ENCODE results near the gene MGAT3.
A peak's percentile ranks its signal among the peaks of the same experiment; 100 is the strongest.

The MGAT3 gene

DNA sequence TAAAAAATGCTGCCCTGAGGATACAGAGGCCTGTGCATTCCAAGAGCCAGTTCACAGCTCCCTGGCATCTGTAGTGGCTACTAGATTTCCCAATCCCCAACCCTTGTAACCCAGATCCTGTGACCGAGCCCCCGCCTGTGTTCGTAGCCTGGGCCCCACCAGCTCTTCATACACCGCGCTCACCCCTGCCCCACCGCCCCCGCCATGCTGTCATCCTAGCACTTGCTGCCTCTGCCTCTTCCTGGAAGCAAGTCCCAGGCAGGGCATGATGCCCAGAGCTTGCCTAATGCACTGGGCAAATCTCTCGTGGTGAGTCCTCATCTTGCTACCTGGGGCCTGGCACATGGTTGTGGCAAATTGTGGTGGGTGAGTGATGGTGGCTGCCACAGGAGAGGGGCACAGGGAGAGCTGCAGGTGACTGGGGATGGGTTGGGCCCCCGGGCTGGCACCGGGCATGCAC lies 7.1 kb downstream of the MGAT3 start:
- TF ChIP-seq CTCF (IDR thresholded peaks at IDR 0.05; ENCODE audit: low read length, missing control alignments), result no peak
- DNase-seq (ENCODE audit: low read depth), result peak; percentile 24
- no peak overlapping the region for H3K4me3 ChIP-seq (replicated peaks; ENCODE audit: low read depth, low read length)

DNA sequence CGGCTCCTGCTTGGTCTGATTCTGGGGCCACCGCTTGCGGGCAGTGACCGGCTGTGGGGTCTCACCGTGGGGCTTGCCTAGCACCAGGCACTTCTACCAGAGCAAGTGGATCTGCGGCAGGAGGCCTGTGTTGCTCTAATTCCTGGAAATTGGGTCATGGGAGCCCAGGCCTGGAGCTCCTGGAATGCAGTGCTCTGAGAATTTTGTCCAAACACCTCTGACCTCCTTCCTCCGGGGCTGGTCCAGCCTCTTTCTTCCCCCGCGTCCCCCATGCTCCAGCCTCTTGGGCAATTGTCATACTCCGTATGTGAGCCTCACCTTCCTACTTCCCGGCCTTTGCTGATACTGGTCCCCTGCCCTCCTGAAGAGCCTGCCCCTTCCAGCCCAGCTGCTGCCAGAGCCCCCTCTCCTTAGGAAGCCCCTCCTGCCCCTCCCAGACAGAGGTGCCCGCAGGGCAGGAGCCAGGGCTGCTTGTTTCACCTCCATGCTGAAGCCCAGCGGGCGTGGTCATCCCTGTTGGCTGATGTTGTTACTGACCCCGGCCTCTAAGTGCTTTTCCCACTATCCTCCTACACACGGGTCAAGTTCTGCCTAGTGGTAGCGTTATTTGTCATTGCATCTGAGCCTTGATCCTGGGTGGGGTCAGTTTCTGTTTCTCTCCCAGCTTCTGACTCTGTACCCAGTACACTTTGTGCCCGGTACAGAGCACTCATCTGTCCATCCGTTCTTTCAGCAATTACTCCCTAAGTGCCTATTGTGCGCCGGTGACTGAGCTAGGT lies 9.6 kb downstream of the MGAT3 start:
- no peak for TF ChIP-seq CTCF (IDR thresholded peaks at IDR 0.05; ENCODE audit: low read length, missing control alignments)
- DNase-seq (ENCODE audit: low read depth), result no peak
- no peak overlapping the region for H3K4me3 ChIP-seq (replicated peaks; ENCODE audit: low read depth, low read length)

DNA sequence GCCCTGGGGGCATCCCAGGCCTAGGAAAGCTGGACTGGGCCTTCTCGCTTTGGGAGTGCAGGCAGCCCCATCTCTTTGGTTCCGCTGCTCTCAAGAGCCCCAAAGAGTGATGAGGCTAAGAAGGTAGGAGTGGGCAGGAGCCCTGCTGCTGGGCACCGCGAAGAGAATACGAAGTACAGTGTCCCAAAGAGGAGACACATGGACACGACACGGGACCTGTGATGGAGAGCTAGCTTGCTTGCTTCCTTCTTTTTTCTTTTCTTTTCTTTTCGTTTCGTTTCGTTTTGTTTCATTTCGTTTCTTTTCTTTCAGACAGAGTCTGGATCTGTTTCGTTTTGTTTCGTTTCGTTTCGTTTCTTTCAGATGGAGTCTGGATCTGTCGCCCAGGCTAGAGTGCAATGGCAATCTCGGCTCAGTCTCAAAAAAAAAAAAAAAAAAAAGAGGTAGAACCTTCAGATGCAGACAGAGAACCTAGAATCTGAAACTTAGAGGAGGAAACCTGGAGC lies 10.6 kb downstream of the MGAT3 start:
- H3K4me3 ChIP-seq (replicated peaks; ENCODE audit: low read depth, low read length), result no peak overlapping the region
- no peak for DNase-seq (ENCODE audit: low read depth)
- no peak for TF ChIP-seq CTCF (IDR thresholded peaks at IDR 0.05; ENCODE audit: low read length, missing control alignments)

DNA sequence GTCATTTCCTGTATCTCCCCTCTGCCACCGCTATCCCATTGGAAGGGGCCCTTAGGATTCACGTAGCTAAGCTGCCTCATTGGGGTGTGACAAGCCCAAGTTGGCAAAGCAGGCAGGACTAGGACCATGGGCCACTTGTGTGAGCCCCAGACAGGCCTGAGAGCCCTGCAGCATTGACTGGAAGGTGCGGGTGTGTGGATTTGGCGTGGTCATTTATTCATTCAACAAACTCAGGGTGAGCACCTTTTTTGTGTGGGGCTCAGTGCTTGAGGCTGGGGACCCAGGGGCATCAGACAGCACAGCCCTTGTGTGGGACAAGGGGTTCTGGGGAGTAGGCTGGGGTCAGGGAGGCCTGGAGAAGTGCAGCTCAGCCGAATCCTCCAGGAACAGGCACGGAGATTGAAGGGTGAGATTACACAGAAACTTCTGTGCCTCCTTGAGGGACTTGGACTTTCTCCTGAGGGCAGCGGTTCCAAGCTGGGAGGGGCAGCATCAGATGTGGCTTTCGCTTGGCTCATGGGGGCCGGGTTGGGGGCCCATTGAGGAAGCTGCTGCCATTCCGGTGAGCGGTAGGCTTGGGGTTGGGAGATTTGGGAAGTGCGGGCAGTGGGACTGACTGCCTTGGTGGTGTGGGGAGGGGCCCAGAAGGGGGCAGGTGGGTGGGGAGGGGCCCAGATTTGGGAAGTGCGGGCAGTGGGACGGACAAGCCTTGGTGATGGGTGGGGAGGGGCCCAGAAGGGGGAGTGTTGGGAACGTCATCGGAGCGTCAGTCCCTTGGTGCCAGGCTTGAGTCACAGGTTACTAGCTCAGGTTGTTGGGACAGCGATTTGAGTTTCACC lies 11.9 kb downstream of the MGAT3 start:
- no peak for DNase-seq (ENCODE audit: low read depth)
- no peak for TF ChIP-seq CTCF (IDR thresholded peaks at IDR 0.05; ENCODE audit: low read length, missing control alignments)
- H3K4me3 ChIP-seq (replicated peaks; ENCODE audit: low read depth, low read length), result no peak overlapping the region

- no peak for DNase-seq (ENCODE audit: low read depth)
- no peak overlapping the region for H3K4me3 ChIP-seq (replicated peaks; ENCODE audit: low read depth, low read length)
- no peak for TF ChIP-seq CTCF (IDR thresholded peaks at IDR 0.05; ENCODE audit: low read length, missing control alignments)
Observed at GRCh38 chr22:39469326-39469680, 12.5 kb downstream of the MGAT3 start.

DNA sequence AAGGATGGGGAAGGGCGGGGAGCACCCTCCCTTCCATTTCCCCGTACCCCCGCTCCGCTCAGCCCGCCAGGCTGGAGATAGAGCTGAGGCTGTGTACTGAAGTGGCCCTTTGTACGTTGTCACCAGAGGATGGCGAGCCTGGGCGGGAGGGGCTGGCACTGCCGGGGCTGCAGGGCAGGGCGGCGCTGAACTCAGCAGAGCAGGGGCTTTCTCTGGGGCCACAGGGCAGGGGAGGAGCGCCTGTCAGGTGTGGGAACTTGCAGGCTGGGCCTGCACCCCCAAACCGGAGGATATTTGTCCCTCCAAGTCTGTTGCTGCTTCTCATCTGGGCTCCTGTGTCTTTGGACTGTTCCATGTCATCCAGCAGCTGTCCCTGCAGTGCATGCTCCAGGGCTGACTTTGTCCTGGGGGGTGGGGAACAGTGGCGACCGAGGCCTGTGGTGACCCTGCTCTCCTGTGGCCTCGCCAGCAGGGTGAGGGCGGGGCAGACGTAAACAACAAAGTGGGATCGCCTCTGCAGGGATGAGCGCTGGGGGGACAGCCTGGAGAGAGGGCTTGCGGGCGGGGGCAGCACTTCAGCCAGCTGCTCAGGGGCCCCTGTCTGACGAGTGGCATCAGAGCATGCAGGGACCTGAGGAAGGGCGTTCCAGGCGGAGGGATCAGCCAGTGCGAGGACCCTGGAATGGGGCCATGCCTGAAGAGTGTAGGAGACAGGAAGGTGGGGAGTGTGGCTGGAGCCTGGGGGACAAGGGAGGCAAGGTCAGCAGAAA lies 13.1 kb downstream of the MGAT3 start:
- no peak for DNase-seq (ENCODE audit: low read depth)
- no peak for TF ChIP-seq CTCF (IDR thresholded peaks at IDR 0.05; ENCODE audit: low read length, missing control alignments)
- no peak overlapping the region for H3K4me3 ChIP-seq (replicated peaks; ENCODE audit: low read depth, low read length)
